ENCODE data around the gene TMEM250. TPM values are rescaled to one million over a fixed set of nuclear protein-coding genes. Genes with fewer than 3 reads are reported as not detected.

The TMEM250 gene
- total and polyA plus RNA-seq, 9 of the 15 experiments (the other 6 are each of a cell fraction or from before 2014, with no cell fraction given) = 0.32 to 44.6 (median 12.2) TPM

DNA sequence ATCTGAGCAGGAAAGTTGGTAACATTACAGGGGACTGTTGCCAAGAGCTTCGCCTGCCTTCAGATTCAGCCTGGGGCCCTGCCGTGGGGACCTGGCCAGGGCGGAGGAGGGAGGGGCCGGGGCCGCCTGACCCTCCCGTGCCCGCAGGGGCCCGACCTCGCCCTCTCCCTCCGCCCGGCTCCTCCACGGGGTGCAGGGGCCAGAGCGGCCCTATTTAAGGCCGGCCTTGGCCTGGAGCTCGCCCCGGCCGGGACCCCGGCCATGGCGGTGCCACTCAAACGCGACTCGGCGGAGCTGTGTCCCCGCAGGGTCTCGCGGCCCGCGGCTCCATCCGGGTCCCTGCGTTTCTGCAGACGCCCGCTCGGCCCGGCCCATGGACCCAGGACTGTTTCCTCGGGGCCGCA, 757 bp downstream of the TMEM250 start (continued):
- TF ChIP-seq CCNT2 (IDR thresholded peaks at IDR 0.05; ENCODE audit: borderline replicate concordance, extremely low read depth, insufficient read length, low read depth, low read length) (peak; percentile 24), BRCA1 (IDR thresholded peaks at IDR 0.05) (no peak), BRCA1 (CRISPR knock-in tag; IDR thresholded peaks at IDR 0.05) (no peak), RBFOX2 (IDR thresholded peaks at IDR 0.05; ENCODE audit: low read depth, low read length) (peak; percentile 55), MED1 (CRISPR knock-in tag; IDR thresholded peaks at IDR 0.05; ENCODE audit: borderline replicate concordance) (0 out of 2 replicates have a peak, but pooled peaks have one; percentile 16), ZBTB8A (IDR thresholded peaks at IDR 0.05; ENCODE audit: partially characterized antibody) (no peak), ETS2 (tag; IDR thresholded peaks at IDR 0.05; ENCODE audit: borderline replicate concordance, poor library complexity, severe bottlenecking) (peak; percentile 11), PTBP1 (IDR thresholded peaks at IDR 0.05; ENCODE audit: low read depth, low read length) (no peak), GATA2 (CRISPR knock-in tag; IDR thresholded peaks at IDR 0.05) (no peak), POLR2B (IDR thresholded peaks at IDR 0.05; ENCODE audit: low read depth, partially characterized antibody) (no peak), HNRNPL (IDR thresholded peaks at IDR 0.05; ENCODE audit: low read depth, low read length) (0 out of 2 replicates have a peak, but pooled peaks have one; percentile 9), KDM2B (CRISPR knock-in tag; IDR thresholded peaks at IDR 0.05) (peak; percentile 89; the same call in 1 of the 2 replicates), ZNF232 (CRISPR knock-in tag; IDR thresholded peaks at IDR 0.05) (0 out of 2 replicates have a peak, but pooled peaks have one; percentile 19), ZFX (CRISPR knock-in tag; IDR thresholded peaks at IDR 0.05) (peak; percentile 73), TCF7 (IDR thresholded peaks at IDR 0.05; ENCODE audit: borderline replicate concordance) (no peak), ZNF444 (CRISPR knock-in tag; IDR thresholded peaks at IDR 0.05) (no peak), ADNP (tag; IDR thresholded peaks at IDR 0.05) (no peak), TRIM24 (IDR thresholded peaks at IDR 0.05) (no peak), PHF20 (IDR thresholded peaks at IDR 0.05; ENCODE audit: partially characterized antibody) (peak; percentile 29)
- TF ChIP-seq, protein P1, sequence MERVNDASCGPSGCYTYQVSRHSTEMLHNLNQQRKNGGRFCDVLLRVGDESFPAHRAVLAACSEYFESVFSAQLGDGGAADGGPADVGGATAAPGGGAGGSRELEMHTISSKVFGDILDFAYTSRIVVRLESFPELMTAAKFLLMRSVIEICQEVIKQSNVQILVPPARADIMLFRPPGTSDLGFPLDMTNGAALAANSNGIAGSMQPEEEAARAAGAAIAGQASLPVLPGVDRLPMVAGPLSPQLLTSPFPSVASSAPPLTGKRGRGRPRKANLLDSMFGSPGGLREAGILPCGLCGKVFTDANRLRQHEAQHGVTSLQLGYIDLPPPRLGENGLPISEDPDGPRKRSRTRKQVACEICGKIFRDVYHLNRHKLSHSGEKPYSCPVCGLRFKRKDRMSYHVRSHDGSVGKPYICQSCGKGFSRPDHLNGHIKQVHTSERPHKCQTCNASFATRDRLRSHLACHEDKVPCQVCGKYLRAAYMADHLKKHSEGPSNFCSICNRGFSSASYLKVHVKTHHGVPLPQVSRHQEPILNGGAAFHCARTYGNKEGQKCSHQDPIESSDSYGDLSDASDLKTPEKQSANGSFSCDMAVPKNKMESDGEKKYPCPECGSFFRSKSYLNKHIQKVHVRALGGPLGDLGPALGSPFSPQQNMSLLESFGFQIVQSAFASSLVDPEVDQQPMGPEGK (CRISPR knock-in tag; IDR thresholded peaks at IDR 0.05; ENCODE audit: borderline replicate concordance) = no peak
- TF ChIP-seq, protein P2, sequence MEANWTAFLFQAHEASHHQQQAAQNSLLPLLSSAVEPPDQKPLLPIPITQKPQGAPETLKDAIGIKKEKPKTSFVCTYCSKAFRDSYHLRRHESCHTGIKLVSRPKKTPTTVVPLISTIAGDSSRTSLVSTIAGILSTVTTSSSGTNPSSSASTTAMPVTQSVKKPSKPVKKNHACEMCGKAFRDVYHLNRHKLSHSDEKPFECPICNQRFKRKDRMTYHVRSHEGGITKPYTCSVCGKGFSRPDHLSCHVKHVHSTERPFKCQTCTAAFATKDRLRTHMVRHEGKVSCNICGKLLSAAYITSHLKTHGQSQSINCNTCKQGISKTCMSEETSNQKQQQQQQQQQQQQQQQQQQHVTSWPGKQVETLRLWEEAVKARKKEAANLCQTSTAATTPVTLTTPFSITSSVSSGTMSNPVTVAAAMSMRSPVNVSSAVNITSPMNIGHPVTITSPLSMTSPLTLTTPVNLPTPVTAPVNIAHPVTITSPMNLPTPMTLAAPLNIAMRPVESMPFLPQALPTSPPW (CRISPR knock-in tag; IDR thresholded peaks at IDR 0.05) = peak; percentile 9; the same call in 1 of the 2 replicates
- TF ChIP-seq, protein P3, sequence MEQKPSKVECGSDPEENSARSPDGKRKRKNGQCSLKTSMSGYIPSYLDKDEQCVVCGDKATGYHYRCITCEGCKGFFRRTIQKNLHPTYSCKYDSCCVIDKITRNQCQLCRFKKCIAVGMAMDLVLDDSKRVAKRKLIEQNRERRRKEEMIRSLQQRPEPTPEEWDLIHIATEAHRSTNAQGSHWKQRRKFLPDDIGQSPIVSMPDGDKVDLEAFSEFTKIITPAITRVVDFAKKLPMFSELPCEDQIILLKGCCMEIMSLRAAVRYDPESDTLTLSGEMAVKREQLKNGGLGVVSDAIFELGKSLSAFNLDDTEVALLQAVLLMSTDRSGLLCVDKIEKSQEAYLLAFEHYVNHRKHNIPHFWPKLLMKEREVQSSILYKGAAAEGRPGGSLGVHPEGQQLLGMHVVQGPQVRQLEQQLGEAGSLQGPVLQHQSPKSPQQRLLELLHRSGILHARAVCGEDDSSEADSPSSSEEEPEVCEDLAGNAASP (IDR thresholded peaks at IDR 0.05) = no peak
- TF ChIP-seq, protein P4, sequence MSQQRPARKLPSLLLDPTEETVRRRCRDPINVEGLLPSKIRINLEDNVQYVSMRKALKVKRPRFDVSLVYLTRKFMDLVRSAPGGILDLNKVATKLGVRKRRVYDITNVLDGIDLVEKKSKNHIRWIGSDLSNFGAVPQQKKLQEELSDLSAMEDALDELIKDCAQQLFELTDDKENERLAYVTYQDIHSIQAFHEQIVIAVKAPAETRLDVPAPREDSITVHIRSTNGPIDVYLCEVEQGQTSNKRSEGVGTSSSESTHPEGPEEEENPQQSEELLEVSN (IDR thresholded peaks at IDR 0.05; ENCODE audit: borderline replicate concordance in 1 of 2, extremely low read depth in 1 of 2, insufficient read depth in 1 of 2, insufficient read length in 1 of 2, low read depth in 1 of 2, low read length in 1 of 2, poor library complexity in 1 of 2, severe bottlenecking in 1 of 2) = peak in 1 of 2 experiments; percentile 3
